ENCODE data around the gene CFAP74.

The CFAP74 gene

DNA sequence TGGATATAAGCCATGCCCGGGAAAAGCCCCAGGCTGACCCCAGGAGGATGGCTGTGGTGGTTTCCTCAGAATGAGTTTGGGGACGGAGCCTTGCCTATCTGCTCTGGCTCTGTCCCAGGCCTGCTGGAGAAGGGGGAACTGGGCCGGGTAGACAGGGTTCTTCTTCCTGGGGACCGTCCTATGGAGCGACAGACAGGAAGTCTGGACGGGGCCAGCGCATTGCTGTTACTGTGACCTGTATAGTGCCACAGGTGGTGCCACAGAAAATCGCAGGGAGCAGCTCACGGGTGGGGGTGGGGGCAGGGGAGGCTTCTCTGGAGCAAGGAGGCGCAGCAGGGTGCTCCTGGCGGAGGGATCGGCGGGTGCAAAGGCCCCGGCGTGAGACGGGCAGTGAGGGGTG is 36.4 kb downstream of the CFAP74 start:
- no peak for DNase-seq

DNA sequence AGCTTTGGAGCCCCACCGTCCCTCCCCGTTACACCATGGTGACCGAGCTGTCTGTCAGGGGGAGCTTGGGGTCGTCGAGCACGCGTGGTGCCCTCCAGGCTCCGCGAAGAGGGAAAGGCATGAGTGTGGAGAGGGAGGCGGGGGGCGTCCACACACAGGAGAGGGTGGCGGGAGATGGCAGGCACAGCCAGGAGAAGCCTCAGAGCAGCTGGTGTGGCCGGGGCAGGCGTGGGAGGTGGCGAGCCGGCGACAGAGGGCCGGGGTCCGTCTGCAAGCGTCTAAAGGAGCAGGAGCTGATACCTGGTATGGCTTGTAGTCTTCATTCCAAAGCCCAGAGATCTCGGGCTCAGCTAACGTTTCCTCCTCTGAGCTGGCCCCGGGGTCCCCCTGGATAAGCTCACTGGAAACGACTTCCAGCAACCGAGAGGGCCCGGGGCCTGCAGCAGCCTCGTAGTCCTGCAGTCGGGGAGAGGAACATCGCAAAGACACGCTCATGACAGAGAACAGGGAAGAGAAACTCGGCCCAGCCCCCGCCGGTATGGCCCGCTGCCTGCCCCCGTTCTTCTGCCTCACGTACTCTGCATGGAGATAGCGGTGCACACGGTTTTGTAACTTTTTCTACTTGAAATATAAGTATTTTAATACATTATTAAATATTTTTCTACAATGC is 37.4 kb downstream of the CFAP74 start:
- DNase-seq, result no peak

DNA sequence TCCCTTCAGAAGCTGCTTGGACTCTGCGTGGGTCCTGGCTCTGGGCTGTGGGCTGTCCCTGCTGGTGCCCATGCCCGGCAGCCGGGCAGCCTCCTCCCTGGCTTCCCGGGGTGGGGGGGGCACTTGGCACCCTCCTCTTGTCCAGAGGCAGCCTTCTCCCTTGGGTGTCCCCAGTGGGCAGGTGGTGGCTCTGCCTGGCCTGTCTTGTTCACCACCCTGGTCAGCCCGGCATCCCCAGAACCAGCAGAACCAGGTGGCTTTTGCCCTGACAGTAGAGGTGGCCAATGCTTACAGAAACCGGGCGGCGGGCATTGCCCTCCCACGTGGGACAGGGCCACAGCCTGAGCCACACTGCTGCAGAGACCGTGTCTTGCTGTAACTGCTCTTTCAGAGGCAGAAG is 38.0 kb downstream of the CFAP74 start:
- no peak for DNase-seq

DNA sequence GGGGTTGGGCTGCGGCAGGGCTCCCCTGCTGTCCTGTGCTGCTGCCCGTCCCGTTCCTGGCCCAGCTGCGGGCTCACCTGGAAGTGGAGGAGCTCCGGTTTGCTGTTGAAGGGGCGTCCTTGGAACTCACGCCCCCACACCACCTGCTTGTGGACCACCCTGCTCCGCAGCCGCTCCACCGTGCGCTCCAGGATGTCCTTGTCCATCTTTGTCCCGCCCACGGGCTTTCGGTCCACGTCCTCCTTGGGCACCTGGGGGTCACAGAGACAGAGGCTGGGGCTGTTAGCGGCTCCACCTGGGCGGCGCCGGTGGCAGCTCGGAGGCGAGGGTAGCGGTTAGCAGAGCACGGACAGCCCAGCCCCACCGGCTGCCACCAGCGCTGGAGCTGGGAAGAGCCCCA is 38.8 kb downstream of the CFAP74 start:
- DNase-seq, result no peak

DNA sequence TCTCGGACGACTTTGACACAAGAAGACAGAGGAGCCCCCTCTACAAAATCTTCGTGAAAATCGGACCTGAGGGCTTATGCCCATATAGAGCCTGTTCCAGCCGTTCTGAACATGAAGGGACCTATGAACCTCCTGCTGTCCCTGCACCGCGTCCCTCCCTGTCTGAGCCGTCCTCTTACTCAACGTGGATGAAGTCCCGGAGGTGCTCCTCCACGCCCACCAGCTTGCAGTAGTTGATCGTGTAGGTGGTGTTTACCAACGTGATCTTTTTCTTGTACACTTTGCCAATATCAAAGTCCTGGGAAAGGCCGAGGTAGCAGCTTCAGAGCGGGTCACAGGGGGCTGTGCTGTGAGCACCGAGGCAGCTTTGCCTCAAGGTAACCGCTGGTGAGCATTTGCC is 40.0 kb downstream of the CFAP74 start:
- DNase-seq, result no peak

DNA sequence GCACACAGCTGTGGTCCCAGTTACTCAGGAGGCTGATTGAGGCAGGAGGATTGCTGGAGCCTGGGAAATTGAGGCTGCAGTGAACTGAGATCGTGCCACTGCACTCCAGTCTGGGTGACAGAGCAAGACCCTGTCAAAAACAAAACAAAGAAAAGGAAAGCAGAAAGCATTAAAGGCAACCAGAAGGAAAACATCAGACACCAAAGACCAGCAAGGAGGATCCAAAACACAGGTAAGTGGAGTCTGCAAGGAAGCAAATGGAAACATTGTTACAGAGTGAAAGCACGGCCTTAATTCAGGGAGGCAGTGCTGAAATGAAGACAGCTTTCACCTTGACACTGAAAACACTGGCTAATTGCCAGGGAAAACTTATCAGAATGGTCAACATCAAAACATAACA is 40.8 kb downstream of the CFAP74 start:
- DNase-seq, result no peak

DNA sequence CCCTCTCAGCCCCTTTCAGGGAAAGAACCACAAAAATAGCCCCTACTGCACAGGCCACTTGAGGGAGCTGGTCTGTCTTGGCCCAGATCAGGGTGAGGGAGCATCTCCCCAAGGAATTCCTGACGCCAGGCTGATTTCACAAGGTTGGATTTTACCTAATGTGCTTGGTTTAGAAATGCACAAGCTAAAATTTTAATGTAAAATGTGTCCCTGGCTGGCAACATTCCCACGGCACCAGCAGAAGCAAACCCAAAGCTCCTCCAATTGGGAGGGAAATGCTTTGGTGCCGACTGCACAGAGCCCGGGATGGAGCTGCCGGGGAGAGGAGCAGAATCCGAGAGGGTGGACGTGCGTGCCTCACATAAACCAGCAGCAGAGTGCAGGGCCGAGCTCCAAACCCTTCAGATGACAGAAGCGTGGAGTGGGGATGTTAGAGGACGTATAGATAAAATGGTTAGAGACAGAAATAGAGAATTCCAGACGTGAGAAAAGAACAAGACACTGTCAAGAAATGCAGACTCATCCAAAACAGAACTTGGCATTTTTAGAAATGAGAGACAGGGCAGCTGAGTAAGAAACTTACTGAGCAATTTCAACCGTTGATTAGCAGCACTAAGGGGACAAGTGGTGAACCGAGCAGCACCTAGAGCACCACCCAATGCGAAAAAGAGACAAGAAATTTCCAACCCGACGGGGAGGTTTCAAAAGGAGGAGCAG is 42.9 kb downstream of the CFAP74 start:
- no peak for DNase-seq

DNA sequence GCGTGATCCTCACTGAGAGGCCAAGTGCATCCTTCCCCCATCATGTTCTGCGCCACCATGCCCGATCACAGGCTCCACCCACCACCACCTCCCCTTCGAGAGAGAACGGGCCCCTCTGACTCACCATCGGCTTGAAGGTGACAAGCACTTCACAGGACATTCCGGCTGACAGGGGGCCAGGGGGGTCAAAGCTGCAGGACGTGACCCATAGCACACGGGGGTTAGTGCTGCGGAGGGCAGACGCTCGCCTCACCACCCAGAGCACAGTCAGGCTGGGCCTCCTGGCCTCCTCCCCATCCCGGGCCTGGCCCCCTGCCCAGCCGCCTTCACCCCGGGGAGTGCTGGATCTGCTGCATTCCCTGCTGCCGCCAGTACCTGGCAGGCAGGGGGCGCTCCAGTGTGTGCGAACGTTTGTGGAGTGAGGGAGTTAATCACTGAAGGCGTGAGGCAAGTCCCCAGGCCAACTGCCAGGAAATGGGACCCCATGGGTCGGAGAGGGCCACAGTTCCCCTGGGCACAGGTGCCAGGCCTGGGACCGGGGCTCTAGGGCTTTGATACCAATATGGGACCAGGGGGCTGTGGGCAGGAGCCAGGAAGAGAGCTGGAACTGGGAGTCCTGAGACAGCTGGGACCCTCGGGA is 43.6 kb downstream of the CFAP74 start:
- DNase-seq, result peak; percentile 18 to 49

DNA sequence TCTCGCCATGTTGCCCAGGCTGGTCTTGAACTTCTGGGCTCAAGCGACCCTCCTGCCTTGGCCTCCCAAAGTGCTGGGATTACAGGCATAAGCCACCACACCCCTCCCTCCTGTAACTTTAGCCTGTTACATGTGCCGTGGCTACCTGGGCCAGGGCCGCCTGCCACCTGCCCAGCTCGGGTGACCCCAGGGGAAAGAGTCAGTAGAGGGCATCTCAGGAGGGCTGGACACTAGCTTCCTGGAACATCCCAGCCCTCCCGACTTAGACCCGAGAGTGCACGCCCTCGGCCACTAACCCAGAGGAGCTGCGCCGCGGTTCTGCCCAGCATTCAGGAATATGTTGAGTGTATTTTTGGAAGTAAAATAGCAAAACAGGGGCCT is 44.1 kb downstream of the CFAP74 start:
- no peak for DNase-seq

DNA sequence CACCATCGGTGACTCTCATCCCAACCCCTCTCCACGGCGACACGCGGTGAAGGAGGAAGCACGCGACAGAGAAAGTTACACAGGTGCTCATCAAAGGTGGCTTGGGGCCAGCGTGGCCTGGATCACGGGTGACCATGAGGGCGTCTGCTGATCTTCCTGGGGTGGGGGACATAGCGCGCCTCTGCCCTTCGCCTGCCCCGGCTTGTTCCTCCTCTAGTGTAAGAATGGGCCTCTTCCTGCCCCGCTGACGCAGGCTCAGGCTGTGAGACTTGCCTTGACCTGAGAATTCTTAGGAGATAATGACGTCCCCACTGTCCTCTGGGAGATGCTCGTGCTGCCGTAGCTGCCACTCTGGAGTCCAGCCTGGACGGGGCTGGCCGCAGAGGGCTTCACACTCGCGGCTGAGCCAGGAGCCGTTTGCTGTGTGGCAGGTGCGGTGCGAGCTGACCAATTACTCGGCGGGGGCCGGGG is 45.5 kb downstream of the CFAP74 start:
- DNase-seq, result no peak

DNA sequence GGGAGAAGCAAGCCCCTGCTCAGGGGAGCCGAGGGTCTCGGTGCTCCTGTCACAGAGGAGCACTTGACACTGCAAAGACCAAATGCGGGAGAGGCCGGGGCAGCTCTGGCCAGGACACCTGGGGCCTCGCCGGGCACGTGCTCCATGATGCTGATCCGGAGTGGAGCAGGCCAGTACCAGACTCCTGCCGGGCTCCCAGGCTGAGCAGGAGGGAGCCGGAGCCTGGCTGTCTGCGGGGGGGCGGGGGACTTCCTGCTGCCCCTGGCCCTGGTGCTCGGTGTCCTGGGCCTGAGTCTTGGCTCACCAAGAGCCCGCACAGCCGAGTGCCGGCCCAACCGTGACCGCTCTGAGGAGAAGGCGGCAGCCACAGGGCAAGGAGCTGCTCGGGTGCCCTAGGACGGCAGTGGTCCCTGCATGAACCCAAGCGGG is 46.0 kb downstream of the CFAP74 start:
- DNase-seq, result no peak

DNA sequence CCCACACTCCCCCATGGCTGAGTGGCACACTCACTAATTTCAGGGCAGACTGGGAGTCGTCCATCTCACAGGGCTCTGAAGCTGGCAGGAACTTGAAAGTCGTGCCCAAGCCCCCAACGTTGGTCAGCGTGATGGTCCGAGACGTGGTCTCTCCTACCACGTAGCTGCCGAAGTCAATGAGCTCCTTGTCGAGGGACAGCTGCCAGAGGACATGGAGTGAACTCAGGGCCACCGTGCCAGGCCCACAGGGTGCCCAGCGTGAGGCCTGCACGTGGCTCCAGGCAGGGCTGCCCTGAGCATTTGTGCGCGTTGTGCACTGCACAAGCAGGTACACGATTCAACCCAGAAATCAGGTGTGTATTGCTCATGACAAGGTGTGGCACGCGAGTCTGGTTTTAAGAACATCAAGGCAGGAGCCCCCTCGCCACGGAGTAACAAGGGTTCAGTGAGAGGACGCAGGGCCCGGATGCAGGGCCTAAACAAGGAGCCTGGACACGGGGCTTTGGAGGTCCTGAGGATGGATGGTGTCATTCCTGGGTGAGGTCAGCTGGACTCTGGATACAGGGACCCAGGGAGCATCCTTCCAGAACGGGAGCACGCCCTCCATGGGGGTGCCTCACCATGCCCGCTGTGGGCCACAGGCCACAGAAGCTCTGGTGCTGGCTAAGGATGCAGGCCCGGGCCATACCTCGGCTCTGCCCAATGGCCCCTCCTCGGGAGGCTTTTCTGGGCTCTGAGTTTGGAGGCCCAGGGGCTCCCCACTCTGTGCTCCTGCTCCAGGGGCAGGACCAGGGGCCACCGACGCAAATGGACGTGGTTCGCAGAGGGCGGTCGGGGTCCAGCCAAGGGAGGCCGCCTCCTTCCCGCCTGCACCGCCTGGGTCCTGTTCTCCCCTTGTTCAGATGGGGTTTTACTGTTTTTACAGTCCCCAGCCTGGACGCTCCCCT is 46.7 kb downstream of the CFAP74 start:
- DNase-seq, result no peak

DNA sequence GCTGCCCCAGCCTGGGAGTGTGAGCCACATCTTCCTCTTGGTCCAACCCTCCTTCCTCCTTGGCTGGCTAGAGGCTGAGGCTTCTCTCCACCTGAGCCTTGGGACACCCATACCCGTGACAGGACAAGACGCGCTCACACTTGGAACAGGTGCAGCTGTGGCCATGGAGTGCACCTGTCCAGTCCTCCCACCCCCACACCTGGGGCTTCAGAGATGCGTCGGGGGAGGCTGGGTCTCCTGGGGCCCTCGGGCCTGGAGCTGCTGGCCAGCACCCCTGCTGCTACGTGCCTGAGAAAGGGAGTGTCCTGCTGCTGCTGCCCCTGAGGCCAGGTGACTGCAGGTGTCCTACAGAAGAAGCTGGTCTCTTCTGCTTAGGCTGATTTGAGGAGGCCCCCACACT is 47.5 kb downstream of the CFAP74 start:
- DNase-seq, result no peak

DNA sequence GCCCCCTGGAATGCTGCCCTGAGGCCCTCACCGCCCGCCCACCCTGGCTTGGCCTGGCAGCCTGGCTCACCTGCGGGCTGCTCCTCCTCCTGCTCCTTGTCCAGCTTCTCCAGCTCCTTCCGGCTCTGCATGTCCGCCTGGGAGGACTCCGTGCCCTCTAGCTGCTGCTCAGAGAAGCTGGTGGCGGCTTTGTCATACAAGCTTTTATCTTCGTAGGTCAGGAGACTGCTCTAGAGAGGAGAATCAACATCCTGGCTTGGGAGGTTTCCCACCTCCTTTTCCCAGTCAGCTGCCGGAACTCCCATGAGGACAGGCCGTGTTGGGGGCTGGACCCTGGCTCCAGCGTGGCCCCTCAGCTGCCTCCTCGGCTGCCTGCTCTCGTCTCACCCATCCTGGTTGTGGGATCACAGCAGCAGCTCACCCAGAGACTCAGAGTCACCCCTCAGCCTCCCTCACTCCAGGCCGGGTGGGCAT is 47.9 kb downstream of the CFAP74 start:
- no peak for DNase-seq

DNA sequence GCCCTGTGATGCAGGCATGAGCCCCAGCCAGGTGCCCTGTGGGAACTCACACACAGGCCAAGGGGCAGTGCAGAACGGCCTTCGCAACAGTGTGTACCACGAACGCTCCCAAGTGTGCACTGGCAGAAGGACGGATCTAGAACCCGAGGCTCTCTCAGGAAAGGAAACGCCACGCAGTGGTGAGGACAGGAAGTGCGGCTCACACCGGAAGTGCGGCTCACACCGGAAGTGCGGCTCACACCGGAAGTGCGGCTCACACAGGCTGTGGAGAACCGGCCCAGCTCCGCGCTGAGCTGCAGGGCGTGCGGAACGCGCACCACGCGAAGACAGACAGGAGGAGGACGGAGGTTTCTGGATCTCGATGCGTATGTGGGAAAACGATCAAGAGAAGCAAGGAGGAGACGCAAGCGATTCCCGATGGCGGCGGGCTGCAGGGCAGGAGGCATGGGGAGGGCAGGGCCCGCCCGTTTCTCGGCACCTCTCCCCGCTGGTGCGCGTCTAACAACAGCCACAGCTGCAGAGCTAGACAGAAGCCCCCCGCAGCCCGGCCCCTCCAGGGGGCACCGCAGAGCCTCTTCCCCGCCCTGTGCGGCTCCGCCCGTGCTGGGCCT is 48.6 kb downstream of the CFAP74 start:
- DNase-seq, result no peak

DNA sequence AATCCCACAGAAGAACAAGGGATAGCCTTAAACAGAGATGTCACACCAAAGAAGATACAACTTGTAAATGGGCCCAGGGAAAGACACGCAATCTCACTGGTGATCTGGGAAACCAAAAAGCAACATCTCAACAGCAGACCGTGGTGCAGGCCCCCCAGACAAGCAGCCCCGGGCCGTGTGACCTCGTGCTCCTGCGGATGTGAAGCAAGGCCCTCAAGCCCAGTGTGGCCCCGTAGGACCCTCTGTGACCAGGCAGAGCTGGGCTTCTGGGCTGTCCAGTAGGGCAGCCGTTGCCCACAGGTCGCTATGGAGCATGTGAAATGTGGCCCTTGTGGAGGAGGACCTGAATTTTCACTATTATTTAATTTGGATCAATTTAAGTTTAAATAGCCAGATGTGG is 49.6 kb downstream of the CFAP74 start:
- DNase-seq, result no peak

DNA sequence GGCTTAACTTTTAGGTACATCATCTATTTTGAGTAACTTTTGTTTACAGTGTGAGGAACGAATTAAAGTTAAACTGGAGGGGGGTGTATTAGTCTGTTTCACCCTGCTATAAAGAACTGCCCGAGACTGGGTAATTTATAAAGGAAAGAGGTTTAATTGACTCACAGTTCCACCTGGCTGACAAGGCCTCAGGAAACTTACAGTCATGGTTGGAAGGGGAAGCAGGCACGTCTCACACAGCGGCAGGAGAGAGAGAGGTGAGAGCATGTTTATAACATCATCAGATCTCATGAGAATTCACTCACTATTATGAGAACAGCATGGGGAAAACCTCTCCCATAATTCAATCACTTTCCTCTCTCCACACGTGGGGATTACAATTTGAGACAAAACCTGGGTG is 52.6 kb downstream of the CFAP74 start:
- DNase-seq, result no peak

DNA sequence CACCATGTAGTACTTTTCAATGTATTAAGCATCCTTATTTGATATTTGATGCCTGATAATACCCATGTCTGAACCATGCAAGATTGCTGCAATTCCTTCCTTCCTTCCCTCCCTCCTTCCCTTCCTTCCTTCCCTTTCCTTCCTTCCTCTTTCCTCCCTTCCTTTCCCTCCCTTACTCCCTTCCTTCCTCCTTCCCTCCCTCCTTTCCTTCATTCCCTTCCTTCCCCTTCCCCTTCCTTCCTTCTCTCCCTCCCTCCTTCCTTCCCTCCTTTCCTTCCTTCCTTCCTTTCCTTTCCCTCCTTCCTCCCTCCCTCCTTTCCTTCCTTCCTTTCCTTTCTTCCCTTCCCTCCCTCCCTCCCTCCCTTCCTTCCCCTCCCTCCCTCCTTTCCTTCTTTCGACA is 54.8 kb downstream of the CFAP74 start:
- DNase-seq, result no peak

DNA sequence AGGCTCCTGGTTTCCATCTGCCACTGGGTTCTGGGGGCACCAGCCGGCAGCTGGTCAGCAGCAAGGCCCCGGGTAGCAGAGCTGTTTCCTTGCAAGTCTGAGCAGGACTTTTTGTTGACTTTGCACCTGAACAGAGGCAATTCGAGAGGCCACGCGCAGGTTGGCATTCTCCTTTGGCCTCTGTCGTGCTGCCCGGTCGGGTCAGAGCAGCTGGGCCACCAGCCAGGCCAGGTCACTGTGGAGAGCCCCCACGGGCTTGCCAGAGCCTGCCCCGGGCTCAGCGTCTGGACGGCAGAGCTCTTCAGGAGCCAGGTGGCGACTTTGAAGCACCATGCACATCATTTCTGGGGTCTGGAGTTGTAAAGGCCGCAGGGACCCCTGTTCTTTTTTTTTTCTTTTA is 56.1 kb downstream of the CFAP74 start:
- no peak for DNase-seq

DNA sequence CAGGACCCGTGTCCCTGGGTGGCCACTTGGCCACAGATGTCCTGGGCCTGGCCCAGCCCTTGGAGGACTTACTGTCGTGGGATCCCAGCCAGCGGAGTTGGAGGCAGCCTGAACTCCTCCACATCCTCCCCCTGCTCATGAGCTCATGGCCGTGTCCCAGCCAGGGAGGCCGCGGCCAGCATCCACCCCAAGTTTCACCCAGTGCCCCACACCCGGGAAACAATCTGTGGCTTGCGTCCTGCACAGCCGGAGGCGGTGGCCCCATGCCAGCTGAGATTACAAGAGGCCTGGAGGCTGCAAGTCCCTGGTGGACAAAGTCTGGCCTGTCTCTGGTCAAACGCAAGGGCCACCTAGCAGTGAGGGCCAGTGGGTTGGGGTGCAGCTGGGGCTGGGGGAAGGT is 57.0 kb downstream of the CFAP74 start:
- DNase-seq, result no peak

DNA sequence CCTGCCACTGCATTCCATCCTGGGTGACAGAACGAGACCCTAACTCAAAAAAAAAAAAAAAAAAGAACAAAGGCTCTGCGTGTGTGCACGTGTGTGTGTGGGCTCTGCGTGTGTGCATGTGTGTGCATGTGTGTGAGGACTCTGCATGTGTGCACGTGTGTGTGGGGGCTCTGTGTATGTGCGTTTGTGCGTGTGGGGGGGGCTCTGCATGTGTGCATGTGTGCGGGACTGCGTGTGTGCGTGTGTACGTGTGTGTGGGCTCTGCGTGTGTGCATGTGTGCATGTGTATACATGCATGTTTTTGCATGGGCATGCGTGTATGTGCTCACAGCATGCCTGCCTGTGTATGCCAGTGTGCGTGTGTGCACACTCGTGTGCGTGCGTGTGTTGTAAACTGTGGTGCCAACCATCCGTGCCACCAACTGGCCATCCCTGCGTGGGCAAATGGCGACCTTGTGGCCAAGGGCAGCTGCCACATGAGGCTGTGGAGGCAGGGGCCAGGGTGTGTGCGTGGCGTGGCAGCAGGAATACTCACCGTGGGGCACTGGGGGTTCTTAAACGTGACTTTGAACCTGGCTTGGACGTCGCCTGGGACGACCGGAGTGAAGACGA is 57.7 kb downstream of the CFAP74 start:
- DNase-seq, result no peak
